ENCODE data around the gene LIX1L. TPM values are rescaled to one million over a fixed set of nuclear protein-coding genes. Genes with fewer than 3 reads are reported as not detected.

The LIX1L gene
- 12.5 and 13.6 TPM in 2 replicates for total RNA-seq (ENCODE audit: low replicate concordance)

GRCh38 chr1:145957443-145958319, at the start of gene LIX1L:
LIX1L (minus strand) TSS chr1:145958017; CDS start chr1:145957927, 90 bp downstream.
- peak within 1 kb of the TSS; percentile 57 for H3K27ac Mint-ChIP-seq
- peak within 1 kb of the TSS; percentile 57 for H3K4me3 ChIP-seq
- H3K27me3 Mint-ChIP-seq (ENCODE audit: insufficient read depth, low read depth): peaks cover 18% of the 10 kb centered on the region
- peaks cover 54% of the 10 kb centered on the region for H3K4me1 Mint-ChIP-seq
- H3K4me3 Mint-ChIP-seq: peak within 1 kb of the TSS; percentile 91
- H3K27me3 ChIP-seq: peaks cover 73% of the 10 kb centered on the region
- no peaks in the 10 kb centered on the region for H3K36me3 Mint-ChIP-seq
- H3K79me2 ChIP-seq (ENCODE audit: low read depth): no peaks in the 10 kb centered on the region
- H3K4me2 ChIP-seq: peak within 1 kb of the TSS; percentile 81
- H3F3A ChIP-seq (ENCODE audit: low read depth): peaks cover 15% of the 10 kb centered on the region
- H2AFZ ChIP-seq (replicated peaks): peak within 1 kb of the TSS; percentile 38
- no peaks in the 10 kb centered on the region for H4K20me1 ChIP-seq (ENCODE audit: low read depth)
- H3K36me3 ChIP-seq: no peaks in the 10 kb centered on the region
- TF ChIP-seq EZH2phosphoT487 (IDR thresholded peaks at IDR 0.05): no peak
- TF ChIP-seq EZH2 (IDR thresholded peaks at IDR 0.05): no peak
- TF ChIP-seq, protein P1, sequence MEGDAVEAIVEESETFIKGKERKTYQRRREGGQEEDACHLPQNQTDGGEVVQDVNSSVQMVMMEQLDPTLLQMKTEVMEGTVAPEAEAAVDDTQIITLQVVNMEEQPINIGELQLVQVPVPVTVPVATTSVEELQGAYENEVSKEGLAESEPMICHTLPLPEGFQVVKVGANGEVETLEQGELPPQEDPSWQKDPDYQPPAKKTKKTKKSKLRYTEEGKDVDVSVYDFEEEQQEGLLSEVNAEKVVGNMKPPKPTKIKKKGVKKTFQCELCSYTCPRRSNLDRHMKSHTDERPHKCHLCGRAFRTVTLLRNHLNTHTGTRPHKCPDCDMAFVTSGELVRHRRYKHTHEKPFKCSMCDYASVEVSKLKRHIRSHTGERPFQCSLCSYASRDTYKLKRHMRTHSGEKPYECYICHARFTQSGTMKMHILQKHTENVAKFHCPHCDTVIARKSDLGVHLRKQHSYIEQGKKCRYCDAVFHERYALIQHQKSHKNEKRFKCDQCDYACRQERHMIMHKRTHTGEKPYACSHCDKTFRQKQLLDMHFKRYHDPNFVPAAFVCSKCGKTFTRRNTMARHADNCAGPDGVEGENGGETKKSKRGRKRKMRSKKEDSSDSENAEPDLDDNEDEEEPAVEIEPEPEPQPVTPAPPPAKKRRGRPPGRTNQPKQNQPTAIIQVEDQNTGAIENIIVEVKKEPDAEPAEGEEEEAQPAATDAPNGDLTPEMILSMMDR (IDR thresholded peaks at IDR 0.05): no peak
- H3K27ac ChIP-seq: no peak within 1 kb of the TSS
- no peak within 1 kb of the TSS for H3K9ac ChIP-seq
- H3K9me3 Mint-ChIP-seq: no peaks in the 10 kb centered on the region
- H3K4me1 ChIP-seq: peaks cover 27% of the 10 kb centered on the region
- H3K9me3 ChIP-seq (ENCODE audit: low read depth): no peaks in the 10 kb centered on the region
- peak; percentile 99 for DNase-seq (ENCODE audit: low spot score)

- DNase-seq (ENCODE audit: low spot score): no peak
- peaks cover 32% of the 10 kb centered on the region for H3K4me1 Mint-ChIP-seq
- H4K20me1 ChIP-seq (ENCODE audit: low read depth): no peaks in the 10 kb centered on the region
- H3K36me3 Mint-ChIP-seq: no peaks in the 10 kb centered on the region
- peaks cover 8% of the 10 kb centered on the region for H3F3A ChIP-seq (ENCODE audit: low read depth)
- H3K36me3 ChIP-seq: no peaks in the 10 kb centered on the region
- H3K27me3 Mint-ChIP-seq (ENCODE audit: insufficient read depth, low read depth): peaks cover 5% of the 10 kb centered on the region
- H3K9ac ChIP-seq: no peak overlapping the region
- no peak for TF ChIP-seq EZH2 (IDR thresholded peaks at IDR 0.05)
- H3K27ac Mint-ChIP-seq: no peak overlapping the region
- no peak overlapping the region for H3K27ac ChIP-seq
- H3K27me3 ChIP-seq: peaks cover 6% of the 10 kb centered on the region
- no peaks in the 10 kb centered on the region for H3K9me3 Mint-ChIP-seq
- no peak overlapping the region for H2AFZ ChIP-seq (replicated peaks)
- H3K9me3 ChIP-seq (ENCODE audit: low read depth): no peaks in the 10 kb centered on the region
- no peak overlapping the region for H3K4me3 Mint-ChIP-seq
- H3K4me1 ChIP-seq: peaks cover 21% of the 10 kb centered on the region
- H3K4me3 ChIP-seq: no peak overlapping the region
- H3K4me2 ChIP-seq: no peak overlapping the region
- H3K79me2 ChIP-seq (ENCODE audit: low read depth): no peaks in the 10 kb centered on the region
Observed at GRCh38 chr1:146001709-146002108, 43.9 kb upstream of the LIX1L start.

- Histone ChIP-seq H3K4me3 (no peak overlapping the region), H3K4me2 (peak overlapping the region; percentile 7), H3F3A (ENCODE audit: low read depth) (peaks cover 8% of the 10 kb centered on the region), H3K36me3 (peaks cover 7% of the 10 kb centered on the region), H3K4me1 (peaks cover 28% of the 10 kb centered on the region), H3K27me3 (peaks cover 19% of the 10 kb centered on the region), H2AFZ (replicated peaks) (peak overlapping the region; percentile 88), H3K27ac (no peak overlapping the region), H3K9me3 (ENCODE audit: low read depth) (no peaks in the 10 kb centered on the region), H3K79me2 (ENCODE audit: low read depth) (peaks cover 19% of the 10 kb centered on the region), H4K20me1 (ENCODE audit: low read depth) (peaks cover 17% of the 10 kb centered on the region), H3K9ac (no peak overlapping the region)
- Mint-ChIP-seq H3K27ac (peak overlapping the region; percentile 91), H3K4me1 (peaks cover 42% of the 10 kb centered on the region), H3K36me3 (peaks cover 18% of the 10 kb centered on the region), H3K9me3 (peaks cover 2% of the 10 kb centered on the region), H3K4me3 (peak overlapping the region; percentile 25), H3K27me3 (ENCODE audit: insufficient read depth, low read depth) (peaks cover 8% of the 10 kb centered on the region)
- no peak for DNase-seq (ENCODE audit: low spot score)
- TF ChIP-seq EZH2 (IDR thresholded peaks at IDR 0.05) (no peak), EZH2phosphoT487 (IDR thresholded peaks at IDR 0.05) (no peak)
- TF ChIP-seq, protein P1 (IDR thresholded peaks at IDR 0.05): no peak
Observed at GRCh38 chr1:145999321-146000024, 41.7 kb upstream of the LIX1L start.
